Panc1 (cell line): ENCODE data around the gene IQGAP1.

Experiments
- CTCF ChIP-seq: fragments of 450-650 bp; IDR thresholded peaks from 2 replicates; pipeline ENCODE4 v1.5.1; 2017; ENCODE audit warnings: mild to moderate bottlenecking
- POLR2AphosphoS5 ChIP-seq: IDR thresholded peaks from 2 replicates; pipeline ENCODE4 v1.6.1; 2012; ENCODE audit warnings: mild to moderate bottlenecking, low read depth, low read length, moderate library complexity
- SIN3A ChIP-seq: IDR thresholded peaks from 2 replicates; pipeline ENCODE4 v1.6.1; 2012; ENCODE audit warnings: low read depth, mild to moderate bottlenecking, low read length, moderate library complexity, borderline replicate concordance; ENCODE audit not compliant: insufficient read depth

- TF ChIP-seq POLR2AphosphoS5 (no peak), CTCF (no peak), SIN3A (no peak)
These were observed 33.1 kb upstream of the IQGAP1 start for GRCh38 chr15:90354986-90355385.
